Activated T-cell treated with anti-CD3 and anti-CD28 coated beads for 48 hours (primary cell): ENCODE results near the gene CALR.
"Not testable (repeated sequence)": the region's sequence is repeated elsewhere in the genome, so short reads cannot be mapped to it uniquely, and the experiment has no call there.

Experiments
- DNase-seq: peaks from one replicate; pipeline ENCODE4 v3.0.0-alpha.2; 2020; ENCODE audit warnings: low read depth

The CALR gene

GRCh38 chr19:12937927-12938778, at the start of gene CALR:
CALR (plus strand) TSS chr19:12938609; CDS start chr19:12938680, 71 bp downstream.
- DNase-seq, result peak; percentile 97

GRCh38 chr19:12890299-12890786, 48.1 kb upstream of the CALR start:
- not testable (repeated sequence) for DNase-seq

GRCh38 chr19:12890787-12891552, 47.4 kb upstream of the CALR start, which contains the start of gene GCDH:
GCDH (plus strand) TSS chr19:12891160; CDS start chr19:12891305, 145 bp downstream.
- DNase-seq, result peak; percentile 90

- DNase-seq, result no peak
Observed at GRCh38 chr19:12891553-12892021, 46.8 kb upstream of the CALR start.

GRCh38 chr19:12893582-12893981, 44.8 kb upstream of the CALR start:
- no peak for DNase-seq

GRCh38 chr19:12896460-12896859, 41.9 kb upstream of the CALR start:
- DNase-seq, result no peak

- DNase-seq, result no peak
Observed at GRCh38 chr19:12899891-12900518, 38.4 kb upstream of the CALR start.

- DNase-seq, result no peak
Observed at GRCh38 chr19:12907166-12907565, 31.2 kb upstream of the CALR start.

- no peak for DNase-seq
Observed at GRCh38 chr19:12912571-12912970, 25.8 kb upstream of the CALR start.

GRCh38 chr19:12913011-12913561, 25.3 kb upstream of the CALR start:
- no peak for DNase-seq

GRCh38 chr19:12913851-12914690, 24.3 kb upstream of the CALR start:
- peak; percentile 27 for DNase-seq

GRCh38 chr19:12915860-12916259, 22.5 kb upstream of the CALR start:
- DNase-seq, result not testable (repeated sequence)

- no peak for DNase-seq
Observed at GRCh38 chr19:12918253-12918652, 20.2 kb upstream of the CALR start.

- DNase-seq, result no peak
Observed at GRCh38 chr19:12921047-12921446, 17.4 kb upstream of the CALR start.

GRCh38 chr19:12922959-12923358, 15.4 kb upstream of the CALR start:
- DNase-seq, result no peak

- no peak for DNase-seq
Observed at GRCh38 chr19:12924621-12925310, 13.6 kb upstream of the CALR start.

- no peak for DNase-seq
Observed at GRCh38 chr19:12930002-12930645, 8.3 kb upstream of the CALR start.

GRCh38 chr19:12932392-12933286, 5.8 kb upstream of the CALR start:
- no peak for DNase-seq
